ENCODE data around the gene ADSL.

- TF ChIP-seq CTCF (IDR thresholded peaks at IDR 0.05) = no peak
- TF ChIP-seq POLR2A (IDR thresholded peaks at IDR 0.05) = no peak
These were observed 23.4 kb upstream of the ADSL start for GRCh38 chr22:40322818-40323447.

All from right lobe of liver (tissue), 4 donors.